Hepatocyte (in vitro differentiated cells): Measurements from ENCODE around the gene METAP1.

ENCODE experiments used
- EZH2 ChIP-seq: fragments of 200-600 bp; sonication (generic); IDR thresholded peaks from 2 replicates; pipeline ENCODE4 v1.6.1; 2016; ENCODE audit warnings: antibody characterized with exemption, mild to moderate bottlenecking, borderline replicate concordance
- EZH2phosphoT487 ChIP-seq: fragments of 200-600 bp; sonication (generic); IDR thresholded peaks from one replicate; pipeline ENCODE4 v1.6.1; 2018; ENCODE audit warnings: antibody characterized with exemption, mild to moderate bottlenecking, low read depth, moderate library complexity; ENCODE audit not compliant: unreplicated experiment, severe bottlenecking

GRCh38 chr4:98961770-98962169 is 33.8 kb upstream of the METAP1 start:
- no peak for TF ChIP-seq EZH2phosphoT487
- no peak for TF ChIP-seq EZH2
